KMS-11 (cell line): ENCODE data around the gene EDN2.
A peak's percentile ranks its signal among the peaks of the same experiment; 100 is the strongest.

Experiments used
- H2AFZ ChIP-seq: fragments of 200-600 bp; sonication (generic); 2 replicates; pipeline ENCODE4 v1.6.1; 2016; ENCODE audit warnings: antibody characterized with exemption, mixed run types, low read depth
- H3K27ac ChIP-seq: fragments of 200-600 bp; sonication (generic); 2 replicates; pipeline ENCODE4 v1.6.1; 2016; ENCODE audit warnings: mild to moderate bottlenecking, mixed run types
- H3K27me3 ChIP-seq: fragments of 200-600 bp; sonication (generic); 2 replicates; pipeline ENCODE4 v1.6.1; 2017; ENCODE audit warnings: mild to moderate bottlenecking, low read depth, mixed run types, moderate library complexity; ENCODE audit not compliant: insufficient read depth
- H3K36me3 ChIP-seq: fragments of 200-600 bp; sonication (generic); 2 replicates; pipeline ENCODE4 v1.6.1; 2017; ENCODE audit warnings: mild to moderate bottlenecking, mixed run types; ENCODE audit not compliant: insufficient read depth
- H3K4me1 ChIP-seq: fragments of 200-600 bp; sonication (generic); 2 replicates; pipeline ENCODE4 v1.6.1; 2016; ENCODE audit warnings: mild to moderate bottlenecking, low read depth, mixed run types; ENCODE audit not compliant: poor library complexity, severe bottlenecking
- H3K4me2 ChIP-seq: fragments of 200-600 bp; sonication (generic); 2 replicates; pipeline ENCODE4 v1.7.0; 2016; ENCODE audit warnings: mild to moderate bottlenecking, mixed run types
- H3K4me3 ChIP-seq: fragments of 200-600 bp; sonication (generic); IDR thresholded peaks from 2 replicates; pipeline ENCODE4 v1.6.1; 2017; ENCODE audit warnings: low read depth, low read length, mixed read lengths; ENCODE audit not compliant: insufficient read depth
- H3K79me2 ChIP-seq: fragments of 200-600 bp; sonication (generic); 2 replicates; pipeline ENCODE4 v1.6.1; 2016; ENCODE audit warnings: low read depth, mixed run types; ENCODE audit not compliant: insufficient read depth
- H3K9ac ChIP-seq: fragments of 200-600 bp; sonication (generic); 2 replicates; pipeline ENCODE4 v1.6.1; 2016; ENCODE audit warnings: mild to moderate bottlenecking, mixed run types
- H4K20me1 ChIP-seq: fragments of 200-600 bp; sonication (generic); 2 replicates; pipeline ENCODE4 v1.6.1; 2016; ENCODE audit warnings: mild to moderate bottlenecking, mixed run types; ENCODE audit not compliant: insufficient read depth
- TF ChIP-seq, protein P1 (sequence below): fragments of 200-600 bp; sonication (generic); conservative IDR thresholded peaks from 2 replicates; pipeline ENCODE4 v1.6.1; 2017; ENCODE audit warnings: low read depth, mild to moderate bottlenecking, antibody characterized with exemption, low read length, moderate library complexity, mixed read lengths

EDN2 gene

GRCh38 chr1:41484402-41485241 lies at the start of gene EDN2:
EDN2 (minus strand) TSS chr1:41484683; CDS start chr1:41484601, 82 bp downstream.
- Histone ChIP-seq H3K36me3 (no peaks in the 10 kb centered on the region), H3K27ac (peak within 1 kb of the TSS; percentile 95)

DNA sequence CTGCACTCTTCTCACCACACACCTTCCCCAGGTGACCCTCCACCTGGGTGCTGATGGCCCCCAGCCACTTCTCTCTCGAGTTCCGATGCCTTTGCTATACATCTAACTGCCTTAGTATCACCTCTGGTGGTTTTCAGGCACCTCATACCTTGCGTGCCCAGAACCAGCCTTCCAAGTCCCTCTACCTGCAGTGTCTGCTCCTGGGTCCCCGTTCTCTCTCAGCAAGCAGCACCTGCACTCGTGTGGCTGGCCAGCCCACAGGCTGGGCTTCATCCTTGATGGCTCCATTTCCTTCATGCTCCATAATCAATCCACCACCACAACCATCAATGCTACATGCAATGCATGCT lies 49.2 kb upstream of the EDN2 start:
- no peak overlapping the region for H3K4me2 ChIP-seq
- no peak overlapping the region for H3K27ac ChIP-seq
- no peak overlapping the region for H3K9ac ChIP-seq
- no peaks in the 10 kb centered on the region for H4K20me1 ChIP-seq
- H3K79me2 ChIP-seq: no peaks in the 10 kb centered on the region
- TF ChIP-seq, protein P1, sequence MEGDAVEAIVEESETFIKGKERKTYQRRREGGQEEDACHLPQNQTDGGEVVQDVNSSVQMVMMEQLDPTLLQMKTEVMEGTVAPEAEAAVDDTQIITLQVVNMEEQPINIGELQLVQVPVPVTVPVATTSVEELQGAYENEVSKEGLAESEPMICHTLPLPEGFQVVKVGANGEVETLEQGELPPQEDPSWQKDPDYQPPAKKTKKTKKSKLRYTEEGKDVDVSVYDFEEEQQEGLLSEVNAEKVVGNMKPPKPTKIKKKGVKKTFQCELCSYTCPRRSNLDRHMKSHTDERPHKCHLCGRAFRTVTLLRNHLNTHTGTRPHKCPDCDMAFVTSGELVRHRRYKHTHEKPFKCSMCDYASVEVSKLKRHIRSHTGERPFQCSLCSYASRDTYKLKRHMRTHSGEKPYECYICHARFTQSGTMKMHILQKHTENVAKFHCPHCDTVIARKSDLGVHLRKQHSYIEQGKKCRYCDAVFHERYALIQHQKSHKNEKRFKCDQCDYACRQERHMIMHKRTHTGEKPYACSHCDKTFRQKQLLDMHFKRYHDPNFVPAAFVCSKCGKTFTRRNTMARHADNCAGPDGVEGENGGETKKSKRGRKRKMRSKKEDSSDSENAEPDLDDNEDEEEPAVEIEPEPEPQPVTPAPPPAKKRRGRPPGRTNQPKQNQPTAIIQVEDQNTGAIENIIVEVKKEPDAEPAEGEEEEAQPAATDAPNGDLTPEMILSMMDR: no peak
- H3K4me3 ChIP-seq: no peak overlapping the region
- H3K36me3 ChIP-seq: no peaks in the 10 kb centered on the region
- H3K27me3 ChIP-seq: no peaks in the 10 kb centered on the region
- H3K4me1 ChIP-seq: no peaks in the 10 kb centered on the region
- H2AFZ ChIP-seq: no peak overlapping the region

More at GRCh38 chr1:41484402-41485241, at the start of gene EDN2:
- Histone ChIP-seq H3K79me2 (no peaks in the 10 kb centered on the region), H3K27me3 (no peaks in the 10 kb centered on the region), H3K4me1 (peaks cover 55% of the 10 kb centered on the region), H4K20me1 (no peaks in the 10 kb centered on the region), H3K4me2 (peak within 1 kb of the TSS; percentile 90), H3K4me3 (peak within 1 kb of the TSS; percentile 17), H2AFZ (peak within 1 kb of the TSS; percentile 68), H3K9ac (peak within 1 kb of the TSS; percentile 63; the same call in 1 of the 2 replicates)
- TF ChIP-seq, protein P1: peak; percentile 40; the same call in 1 of the 2 replicates

- no peak overlapping the region for H2AFZ ChIP-seq
- no peaks in the 10 kb centered on the region for H4K20me1 ChIP-seq
- H3K4me1 ChIP-seq: no peaks in the 10 kb centered on the region
- no peaks in the 10 kb centered on the region for H3K27me3 ChIP-seq
- H3K27ac ChIP-seq: no peak overlapping the region
- TF ChIP-seq, protein P1: no peak
- no peaks in the 10 kb centered on the region for H3K79me2 ChIP-seq
- no peaks in the 10 kb centered on the region for H3K36me3 ChIP-seq
- H3K4me2 ChIP-seq: no peak overlapping the region
- H3K4me3 ChIP-seq: no peak overlapping the region
- no peak overlapping the region for H3K9ac ChIP-seq
Measured at GRCh38 chr1:41533016-41533730, 48.7 kb upstream of the EDN2 start.

DNA sequence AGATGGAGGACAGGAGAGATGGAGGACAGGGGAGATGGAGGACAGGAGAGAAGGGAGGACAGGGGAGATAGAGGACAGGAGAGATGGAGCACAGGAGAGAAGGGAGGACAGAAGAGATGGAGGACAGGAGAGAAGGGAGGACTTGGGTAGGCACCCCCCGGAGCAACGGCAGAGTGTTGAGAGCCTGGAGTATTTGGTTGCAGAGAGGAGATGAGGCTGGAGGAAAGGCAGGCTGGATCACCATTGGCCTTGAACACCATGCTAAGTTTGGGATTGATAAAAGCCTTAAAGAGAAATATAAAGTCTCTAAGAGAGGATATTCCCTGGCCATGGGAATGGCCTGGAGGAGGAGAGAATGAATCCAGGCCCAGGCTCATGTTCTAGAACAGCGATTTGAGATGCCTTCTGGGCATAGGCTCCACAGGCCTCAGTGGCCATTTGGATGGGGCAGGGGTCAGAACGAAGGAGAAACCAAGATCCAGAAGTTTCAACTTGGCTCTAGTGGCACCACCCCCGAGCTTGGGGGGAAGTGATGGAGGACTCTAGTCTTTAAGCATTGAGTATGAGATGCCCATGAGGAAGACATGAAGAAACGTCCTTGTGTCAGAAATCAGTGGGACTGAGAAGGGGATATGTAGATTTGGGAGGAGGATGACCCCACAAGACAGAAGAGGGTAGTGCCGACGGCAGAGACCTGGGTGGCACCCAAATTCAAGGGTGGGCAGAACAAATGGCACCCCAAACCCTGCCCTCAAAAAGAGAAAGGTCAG lies 47.9 kb upstream of the EDN2 start:
- TF ChIP-seq, protein P1: no peak
- no peaks in the 10 kb centered on the region for H3K36me3 ChIP-seq
- no peak overlapping the region for H3K27ac ChIP-seq
- H2AFZ ChIP-seq: no peak overlapping the region
- no peaks in the 10 kb centered on the region for H3K27me3 ChIP-seq
- no peaks in the 10 kb centered on the region for H3K4me1 ChIP-seq
- H3K4me3 ChIP-seq: no peak overlapping the region
- no peaks in the 10 kb centered on the region for H3K79me2 ChIP-seq
- H3K4me2 ChIP-seq: no peak overlapping the region
- no peak overlapping the region for H3K9ac ChIP-seq
- no peaks in the 10 kb centered on the region for H4K20me1 ChIP-seq
